GM12873 (cell line): ENCODE measurements around the gene GALNT3.

ENCODE experiments used
- CTCF ChIP-seq: IDR thresholded peaks from 2 replicates; pipeline ENCODE4 v1.5.1; 2012; ENCODE audit warnings: low read depth, mild to moderate bottlenecking, moderate library complexity, low read length, control low read depth; ENCODE audit not compliant: insufficient read depth; ENCODE audit errors: missing control alignments

Gene GALNT3

GRCh38 chr2:165698444-165698884 lies 95.6 kb downstream of the GALNT3 start:
- TF ChIP-seq CTCF: peak; percentile 53

GRCh38 chr2:165697748-165698443 lies 96.2 kb downstream of the GALNT3 start:
- TF ChIP-seq CTCF: no peak
